GM12874 (cell line): Measurements from ENCODE around the gene RPRML.

Source experiments
- TF ChIP-seq, protein P1 (sequence below): IDR thresholded peaks from 2 replicates; pipeline ENCODE4 v1.5.1; 2011; ENCODE audit warnings: low read depth, mild to moderate bottlenecking, control low read depth, low read length, moderate library complexity; ENCODE audit not compliant: insufficient read depth

The RPRML gene

DNA sequence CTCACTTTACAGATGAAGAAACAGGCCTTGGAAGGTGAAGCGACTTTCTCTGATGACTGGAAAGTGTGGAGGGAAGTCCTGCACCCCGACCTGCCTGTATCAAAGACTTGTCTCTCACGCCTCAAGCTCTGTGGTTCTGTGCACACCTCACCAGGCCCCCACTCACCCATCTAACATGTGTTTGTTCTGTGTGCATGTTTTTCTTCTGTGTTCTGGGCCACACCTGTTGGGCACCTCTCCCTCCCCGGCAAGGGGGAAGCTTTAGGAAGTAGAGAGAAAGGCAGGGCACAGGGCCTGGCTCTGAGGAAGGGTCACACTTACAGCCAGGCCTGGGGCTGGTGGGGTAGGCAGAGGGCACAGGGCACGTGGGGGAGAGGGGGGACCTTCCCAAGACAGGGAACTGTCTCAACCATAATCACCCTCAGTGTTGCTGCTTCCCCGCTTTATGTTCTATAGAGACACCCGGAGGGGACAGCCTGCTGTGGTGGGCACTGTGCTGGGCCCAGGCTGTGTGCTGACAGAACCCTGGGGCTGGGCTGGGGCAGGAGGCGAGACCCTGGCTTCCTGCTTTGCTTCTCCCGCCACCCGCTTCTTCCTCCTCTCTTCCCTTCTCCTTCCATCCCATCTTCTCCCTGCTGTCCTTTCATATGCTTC lies 7.3 kb downstream of the RPRML start:
- TF ChIP-seq, protein P1, sequence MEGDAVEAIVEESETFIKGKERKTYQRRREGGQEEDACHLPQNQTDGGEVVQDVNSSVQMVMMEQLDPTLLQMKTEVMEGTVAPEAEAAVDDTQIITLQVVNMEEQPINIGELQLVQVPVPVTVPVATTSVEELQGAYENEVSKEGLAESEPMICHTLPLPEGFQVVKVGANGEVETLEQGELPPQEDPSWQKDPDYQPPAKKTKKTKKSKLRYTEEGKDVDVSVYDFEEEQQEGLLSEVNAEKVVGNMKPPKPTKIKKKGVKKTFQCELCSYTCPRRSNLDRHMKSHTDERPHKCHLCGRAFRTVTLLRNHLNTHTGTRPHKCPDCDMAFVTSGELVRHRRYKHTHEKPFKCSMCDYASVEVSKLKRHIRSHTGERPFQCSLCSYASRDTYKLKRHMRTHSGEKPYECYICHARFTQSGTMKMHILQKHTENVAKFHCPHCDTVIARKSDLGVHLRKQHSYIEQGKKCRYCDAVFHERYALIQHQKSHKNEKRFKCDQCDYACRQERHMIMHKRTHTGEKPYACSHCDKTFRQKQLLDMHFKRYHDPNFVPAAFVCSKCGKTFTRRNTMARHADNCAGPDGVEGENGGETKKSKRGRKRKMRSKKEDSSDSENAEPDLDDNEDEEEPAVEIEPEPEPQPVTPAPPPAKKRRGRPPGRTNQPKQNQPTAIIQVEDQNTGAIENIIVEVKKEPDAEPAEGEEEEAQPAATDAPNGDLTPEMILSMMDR: no peak

DNA sequence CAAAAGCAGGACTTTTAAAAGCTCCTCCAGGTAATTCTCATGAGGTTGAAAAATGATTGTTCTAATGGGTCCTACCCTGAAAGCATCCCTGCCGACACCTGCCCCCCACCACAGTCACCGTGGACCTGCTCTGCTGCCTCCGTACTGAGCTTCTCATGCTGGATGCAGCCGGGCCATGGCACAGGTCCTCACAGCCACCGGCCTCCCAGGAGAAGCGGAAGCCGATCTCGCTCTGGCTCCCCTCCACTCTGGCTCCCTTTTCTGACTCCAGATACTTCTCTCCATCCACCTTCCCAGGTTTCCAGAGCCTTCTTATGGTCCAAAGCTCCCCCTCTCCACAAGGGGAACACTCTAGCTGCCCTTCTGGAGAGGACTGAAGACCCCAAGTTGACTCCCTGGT lies 10.2 kb downstream of the RPRML start:
- TF ChIP-seq, protein P1: no peak

DNA sequence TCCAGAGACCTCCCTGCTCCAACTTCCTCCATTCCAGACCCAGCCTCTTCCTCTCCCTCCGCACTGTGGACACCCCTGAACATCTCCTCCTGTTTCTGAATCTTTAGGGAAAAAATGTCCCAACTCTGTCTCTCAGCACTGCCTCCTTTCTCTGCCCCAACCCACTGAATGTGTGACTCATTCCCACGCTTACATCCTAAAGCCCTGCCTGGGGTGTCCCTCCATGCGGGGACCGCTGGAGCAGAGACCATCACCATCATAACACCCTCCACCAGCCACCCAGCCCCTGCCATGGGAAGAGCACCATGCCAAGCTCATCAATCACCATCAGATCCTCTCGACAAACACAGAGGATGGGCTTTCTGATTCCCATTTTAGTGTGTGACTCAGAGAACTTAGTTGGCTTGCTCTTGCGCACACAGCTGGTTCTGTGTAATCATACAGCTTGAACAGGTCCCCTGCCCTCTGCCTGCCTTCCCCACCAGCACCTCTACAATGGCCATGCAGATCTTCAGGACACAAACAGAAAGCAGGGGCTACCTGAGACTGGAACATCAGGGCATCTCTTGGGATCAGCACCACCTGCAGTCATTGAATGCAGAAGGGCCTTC lies 10.7 kb downstream of the RPRML start:
- TF ChIP-seq, protein P1: no peak

DNA sequence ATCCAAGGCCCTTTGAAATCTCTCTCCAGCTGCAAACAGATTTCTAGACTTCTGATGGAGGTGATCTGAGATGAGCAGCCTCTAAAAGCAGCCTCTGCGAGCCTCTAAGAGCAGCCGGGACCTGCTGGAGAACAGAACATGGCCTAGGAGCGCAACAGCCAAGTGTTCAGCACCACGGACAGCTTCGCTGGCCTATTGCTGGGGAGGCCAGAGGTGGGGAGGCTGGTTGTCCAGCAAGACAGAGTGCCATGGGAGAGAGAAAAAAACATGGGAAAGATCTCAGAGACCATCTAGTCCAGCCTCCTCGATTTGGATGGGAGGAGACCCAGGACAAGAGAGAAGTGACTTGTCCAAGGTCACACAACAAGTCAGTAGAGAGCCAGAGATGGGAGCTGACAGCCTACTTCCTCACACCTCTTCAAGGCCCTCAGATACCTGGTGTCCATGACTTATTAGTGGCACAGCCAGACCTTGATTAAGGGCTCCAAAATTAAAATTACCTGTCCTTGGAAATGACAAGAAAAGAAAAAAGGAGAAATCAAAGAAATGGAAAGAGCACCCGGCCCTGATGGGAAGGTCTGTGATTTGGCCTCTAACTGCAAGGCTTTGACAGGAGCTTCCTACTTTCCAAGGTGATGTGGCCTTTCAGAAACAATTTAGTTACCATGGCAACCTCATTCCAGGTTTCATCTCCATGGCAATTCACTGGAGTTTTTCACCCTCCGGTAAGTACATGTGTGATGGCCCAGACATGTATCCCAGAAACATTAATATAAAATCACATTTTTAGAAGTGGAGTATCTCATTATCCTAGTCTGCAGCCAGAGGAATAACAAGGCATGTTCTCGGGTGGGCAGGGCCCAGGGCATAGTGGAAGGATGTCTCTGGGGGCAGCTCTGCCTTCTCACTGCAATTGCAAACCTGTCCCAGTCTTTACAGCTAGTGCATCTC lies 14.5 kb downstream of the RPRML start:
- TF ChIP-seq, protein P1: no peak

DNA sequence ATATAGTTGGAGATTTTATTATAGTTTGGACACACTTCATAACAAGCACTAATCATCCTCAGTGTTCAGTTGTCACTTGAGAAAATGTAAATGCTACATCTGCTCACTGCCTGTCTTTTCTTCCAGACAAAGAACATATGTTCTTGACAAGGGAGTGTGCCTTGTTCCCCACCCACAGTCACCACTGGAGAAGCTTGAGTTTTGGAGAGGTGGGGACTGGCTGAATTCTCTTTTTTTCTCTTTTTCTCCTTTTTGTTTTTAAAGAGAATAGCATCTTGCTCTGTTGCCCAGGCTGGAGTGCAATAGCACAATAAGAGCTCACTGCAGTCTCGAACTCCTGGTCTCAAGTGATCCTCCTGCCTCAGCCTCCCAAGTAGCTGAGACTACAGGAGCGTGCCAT lies 15.5 kb downstream of the RPRML start:
- TF ChIP-seq, protein P1: no peak

DNA sequence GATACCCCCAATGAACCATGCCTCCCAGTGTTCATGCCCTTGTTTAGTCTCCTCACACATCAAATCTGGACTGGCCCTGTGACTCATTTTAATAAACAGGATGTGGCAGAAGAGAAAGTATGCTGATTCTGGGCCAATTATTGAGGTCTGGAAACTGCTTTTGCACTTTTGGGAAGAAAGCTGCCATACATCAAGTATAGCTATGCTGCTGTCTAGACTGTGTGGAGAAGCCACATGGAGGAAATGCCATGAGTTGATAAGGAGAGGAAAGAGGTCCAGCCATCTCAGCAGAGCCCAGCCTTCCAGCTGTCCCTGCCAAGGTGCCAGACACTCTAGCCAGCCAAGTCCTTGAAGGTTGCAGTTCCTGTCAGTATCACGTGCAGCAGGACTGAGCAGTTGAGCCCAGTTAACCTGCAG lies 16.7 kb downstream of the RPRML start:
- TF ChIP-seq, protein P1: no peak

DNA sequence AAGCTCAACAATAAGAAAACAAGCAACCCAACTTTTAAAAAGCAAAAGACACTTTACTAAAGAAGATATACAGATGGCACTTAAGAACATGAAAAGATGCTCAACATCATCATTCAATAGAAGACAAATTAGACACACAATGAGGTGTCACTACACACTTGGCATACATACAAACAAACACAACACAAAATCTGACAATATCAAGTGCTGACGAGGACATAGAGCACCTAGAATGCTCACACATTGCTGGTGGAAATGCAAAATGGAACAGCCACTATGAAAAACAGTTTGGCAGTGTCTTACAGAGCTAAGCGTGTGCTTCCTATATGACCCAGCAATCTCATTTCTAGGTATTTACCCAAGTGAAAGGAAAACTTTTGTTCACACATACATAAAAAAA lies 18.9 kb downstream of the RPRML start:
- TF ChIP-seq, protein P1: no peak
